ENCODE data around the gene SLC30A7. TPM values are rescaled to one million over a fixed set of nuclear protein-coding genes. Genes with fewer than 3 reads are reported as not detected.
"Not testable (repeated sequence)": the region's sequence is repeated elsewhere in the genome, so short reads cannot be mapped to it uniquely, and the experiment has no call there.

The SLC30A7 gene
- total RNA-seq, 2 donors from 2014 or later, result 21.7 to 26.2 TPM

DNA sequence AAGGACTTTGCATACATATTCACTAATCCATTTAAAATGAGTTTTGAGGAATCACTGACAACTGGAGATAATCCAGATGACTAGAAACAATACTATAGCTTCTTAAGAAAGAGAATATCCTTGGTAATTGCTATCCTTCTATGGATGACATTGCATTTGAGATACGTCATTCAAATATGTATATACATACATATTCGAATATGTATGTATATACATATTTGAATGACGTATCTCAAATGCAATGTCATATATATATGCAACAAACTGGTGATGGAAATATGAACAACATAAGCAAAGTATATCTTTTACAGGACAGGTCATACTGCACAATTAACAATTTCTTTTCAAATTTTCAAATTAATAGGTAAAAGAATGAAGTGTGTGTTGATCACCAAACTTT is 42.9 kb upstream of the SLC30A7 start:
- Histone ChIP-seq H3K27ac (ENCODE audit: low read depth, low read length) (no peak overlapping the region), H3K9ac (ENCODE audit: extremely low read depth, low read length, poor library complexity, severe bottlenecking) (no peak overlapping the region), H3K4me3 (ENCODE audit: low read length) (no peak overlapping the region), H3K27me3 (ENCODE audit: control insufficient read depth, insufficient read depth, low read length, poor library complexity, severe bottlenecking) (no peaks in the 10 kb centered on the region), H3K36me3 (ENCODE audit: control insufficient read depth, insufficient read depth, low read length) (no peaks in the 10 kb centered on the region), H3K9me3 (ENCODE audit: control insufficient read depth, low read length) (peaks cover 7% of the 10 kb centered on the region), H3K4me1 (ENCODE audit: control insufficient read depth, insufficient read depth, low read length) (no peaks in the 10 kb centered on the region)
- Mint-ChIP-seq H3K27me3 (ENCODE audit: insufficient read depth) (peaks cover 28% of the 10 kb centered on the region), H3K4me3 (no peak overlapping the region), H3K9me3 (peaks cover 6% of the 10 kb centered on the region), H3K27ac (no peak overlapping the region), H3K4me1 (peaks cover 3% of the 10 kb centered on the region), H3K36me3 (ENCODE audit: low read depth) (no peaks in the 10 kb centered on the region)
- no peak for DNase-seq
- no CpG with 5 or more reads among the region's 3 CpGs for WGBS, 2 experiments (ENCODE audit: insufficient coverage in 1 of 2, insufficient read length in 1 of 2)
- TF ChIP-seq, protein P1, sequence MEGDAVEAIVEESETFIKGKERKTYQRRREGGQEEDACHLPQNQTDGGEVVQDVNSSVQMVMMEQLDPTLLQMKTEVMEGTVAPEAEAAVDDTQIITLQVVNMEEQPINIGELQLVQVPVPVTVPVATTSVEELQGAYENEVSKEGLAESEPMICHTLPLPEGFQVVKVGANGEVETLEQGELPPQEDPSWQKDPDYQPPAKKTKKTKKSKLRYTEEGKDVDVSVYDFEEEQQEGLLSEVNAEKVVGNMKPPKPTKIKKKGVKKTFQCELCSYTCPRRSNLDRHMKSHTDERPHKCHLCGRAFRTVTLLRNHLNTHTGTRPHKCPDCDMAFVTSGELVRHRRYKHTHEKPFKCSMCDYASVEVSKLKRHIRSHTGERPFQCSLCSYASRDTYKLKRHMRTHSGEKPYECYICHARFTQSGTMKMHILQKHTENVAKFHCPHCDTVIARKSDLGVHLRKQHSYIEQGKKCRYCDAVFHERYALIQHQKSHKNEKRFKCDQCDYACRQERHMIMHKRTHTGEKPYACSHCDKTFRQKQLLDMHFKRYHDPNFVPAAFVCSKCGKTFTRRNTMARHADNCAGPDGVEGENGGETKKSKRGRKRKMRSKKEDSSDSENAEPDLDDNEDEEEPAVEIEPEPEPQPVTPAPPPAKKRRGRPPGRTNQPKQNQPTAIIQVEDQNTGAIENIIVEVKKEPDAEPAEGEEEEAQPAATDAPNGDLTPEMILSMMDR (conservative IDR thresholded peaks at IDR 0.05), result no peak

DNA sequence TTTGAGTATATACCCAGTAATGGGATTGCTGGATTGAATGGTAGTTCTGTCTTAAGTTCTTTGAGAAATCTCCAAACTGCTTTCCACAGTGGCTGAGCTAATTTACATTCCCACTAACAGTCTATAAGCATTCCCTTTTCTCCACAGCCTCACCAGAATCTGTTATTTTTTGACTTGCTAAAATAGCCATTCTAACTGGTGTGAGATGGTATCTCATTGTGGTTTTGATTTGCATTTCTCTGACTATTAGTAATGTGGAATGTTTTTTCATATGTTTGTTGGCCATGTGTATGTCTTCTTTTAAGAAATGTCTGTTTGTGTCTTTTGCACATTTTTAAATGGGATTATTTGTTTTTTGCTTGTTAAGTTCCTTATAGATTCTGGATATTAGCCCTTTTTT is 40.8 kb upstream of the SLC30A7 start:
- not testable (repeated sequence) for H3K27me3 ChIP-seq (ENCODE audit: control insufficient read depth, insufficient read depth, low read length, poor library complexity, severe bottlenecking); H3K9me3 Mint-ChIP-seq; H3K4me1 ChIP-seq (ENCODE audit: control insufficient read depth, insufficient read depth, low read length); H3K27ac ChIP-seq (ENCODE audit: low read depth, low read length); DNase-seq; H3K4me1 Mint-ChIP-seq; H3K9ac ChIP-seq (ENCODE audit: extremely low read depth, low read length, poor library complexity, severe bottlenecking); H3K27me3 Mint-ChIP-seq (ENCODE audit: insufficient read depth); H3K4me3 ChIP-seq (ENCODE audit: low read length); H3K27ac Mint-ChIP-seq; H3K36me3 ChIP-seq (ENCODE audit: control insufficient read depth, insufficient read depth, low read length); H3K4me3 Mint-ChIP-seq; H3K36me3 Mint-ChIP-seq (ENCODE audit: low read depth)
- H3K9me3 ChIP-seq (ENCODE audit: control insufficient read depth, low read length), result peaks cover 17% of the 10 kb centered on the region

DNA sequence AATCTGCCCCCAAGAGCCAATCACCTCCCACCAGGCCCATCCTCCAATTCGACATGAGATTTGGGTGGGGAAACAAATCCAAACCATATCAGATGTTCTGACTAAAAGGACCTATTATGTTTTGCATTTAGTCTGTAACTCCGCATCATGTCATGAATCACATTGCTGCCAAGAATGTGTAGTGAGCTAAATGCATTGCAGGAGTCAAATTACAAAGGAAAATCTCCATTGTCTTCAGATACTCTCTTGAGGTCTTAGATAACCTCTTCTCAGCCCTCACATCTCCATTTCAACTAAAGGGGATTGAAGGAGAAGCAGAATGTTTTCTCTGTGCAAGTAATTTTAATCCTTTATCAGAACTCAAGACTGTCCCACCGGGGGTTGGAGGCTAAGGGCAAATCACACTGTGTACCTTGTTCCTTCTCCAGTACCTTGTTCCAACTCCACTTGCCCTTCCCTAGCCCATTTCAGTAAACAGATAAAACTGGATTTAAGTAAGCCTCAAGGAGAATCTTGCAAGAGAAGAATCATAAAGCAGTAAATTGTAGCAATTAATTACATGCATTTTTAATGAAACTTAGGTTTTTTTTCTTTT is 35.4 kb upstream of the SLC30A7 start:
- peaks cover 6% of the 10 kb centered on the region for H3K4me1 ChIP-seq (ENCODE audit: control insufficient read depth, insufficient read depth, low read length)
- H3K4me1 Mint-ChIP-seq, result peaks cover 9% of the 10 kb centered on the region
- H3K36me3 Mint-ChIP-seq (ENCODE audit: low read depth), result no peaks in the 10 kb centered on the region
- TF ChIP-seq, protein P1 (conservative IDR thresholded peaks at IDR 0.05), result no peak
- DNase-seq, result no peak
- H3K27ac Mint-ChIP-seq, result no peak overlapping the region
- H3K27me3 ChIP-seq (ENCODE audit: control insufficient read depth, insufficient read depth, low read length, poor library complexity, severe bottlenecking), result no peaks in the 10 kb centered on the region
- WGBS, 2 experiments (ENCODE audit: insufficient coverage in 1 of 2, insufficient read length in 1 of 2), result 44 to 63% methylated on average over 3 of the region's 3 CpGs
- H3K27ac ChIP-seq (ENCODE audit: low read depth, low read length), result no peak overlapping the region
- peaks cover 31% of the 10 kb centered on the region for H3K9me3 ChIP-seq (ENCODE audit: control insufficient read depth, low read length)
- H3K9ac ChIP-seq (ENCODE audit: extremely low read depth, low read length, poor library complexity, severe bottlenecking), result no peak overlapping the region
- peaks cover 4% of the 10 kb centered on the region for H3K9me3 Mint-ChIP-seq
- no peaks in the 10 kb centered on the region for H3K27me3 Mint-ChIP-seq (ENCODE audit: insufficient read depth)
- no peak overlapping the region for H3K4me3 Mint-ChIP-seq
- H3K36me3 ChIP-seq (ENCODE audit: control insufficient read depth, insufficient read depth, low read length), result no peaks in the 10 kb centered on the region
- peak overlapping the region; percentile 28 for H3K4me3 ChIP-seq (ENCODE audit: low read length)

DNA sequence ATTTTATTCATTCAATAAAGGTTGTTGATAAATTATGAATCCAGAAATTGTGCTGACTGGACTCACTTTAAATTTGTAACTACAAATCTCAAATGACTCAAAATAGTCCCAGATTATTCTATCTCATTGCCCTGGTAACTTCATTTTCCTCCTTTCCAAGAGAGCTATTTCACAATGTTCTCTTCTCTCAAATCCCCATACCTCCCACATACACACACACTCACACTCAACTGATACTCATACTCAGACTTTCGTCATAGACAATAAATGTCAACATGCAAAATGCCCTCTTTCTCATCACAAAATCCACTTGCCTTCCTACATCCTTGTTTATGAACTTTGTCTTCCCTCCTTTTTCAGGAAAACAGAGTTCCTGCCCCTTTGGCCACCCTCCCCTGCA is 34.5 kb upstream of the SLC30A7 start:
- peaks cover under 1% of the 10 kb centered on the region for H3K9me3 Mint-ChIP-seq
- 91 to 100% methylated on average over 1 of the region's 1 CpG for WGBS, 2 experiments (ENCODE audit: insufficient coverage in 1 of 2, insufficient read length in 1 of 2)
- Histone ChIP-seq H3K27ac (ENCODE audit: low read depth, low read length) (no peak overlapping the region), H3K9me3 (ENCODE audit: control insufficient read depth, low read length) (peaks cover 23% of the 10 kb centered on the region), H3K27me3 (ENCODE audit: control insufficient read depth, insufficient read depth, low read length, poor library complexity, severe bottlenecking) (no peaks in the 10 kb centered on the region), H3K9ac (ENCODE audit: extremely low read depth, low read length, poor library complexity, severe bottlenecking) (no peak overlapping the region), H3K36me3 (ENCODE audit: control insufficient read depth, insufficient read depth, low read length) (no peaks in the 10 kb centered on the region), H3K4me1 (ENCODE audit: control insufficient read depth, insufficient read depth, low read length) (peaks cover 6% of the 10 kb centered on the region), H3K4me3 (ENCODE audit: low read length) (no peak overlapping the region)
- H3K4me1 Mint-ChIP-seq, result peaks cover 9% of the 10 kb centered on the region
- H3K27me3 Mint-ChIP-seq (ENCODE audit: insufficient read depth), result no peaks in the 10 kb centered on the region
- H3K4me3 Mint-ChIP-seq, result no peak overlapping the region
- no peaks in the 10 kb centered on the region for H3K36me3 Mint-ChIP-seq (ENCODE audit: low read depth)
- DNase-seq, result no peak
- H3K27ac Mint-ChIP-seq, result no peak overlapping the region
- TF ChIP-seq, protein P1 (conservative IDR thresholded peaks at IDR 0.05), result no peak

Measured in endodermal cell (in vitro differentiated cells).